Measurements from ENCODE around the gene CCL8. TPM values are rescaled to one million over a fixed set of nuclear protein-coding genes. Genes with fewer than 3 reads are reported as not detected.
"Not testable (repeated sequence)": the region's sequence is repeated elsewhere in the genome, so short reads cannot be mapped to it uniquely, and the experiment has no call there.

Gene CCL8
- total RNA-seq, 2 donors from 2014 or later, result not detected

GRCh38 chr17:34302636-34303035 is 16.6 kb upstream of the CCL8 start:
- DNase-seq (no peak), ATAC-seq (no peak)
- H3K4me3 Mint-ChIP-seq, result no peak overlapping the region
- no peak overlapping the region for H3K27ac Mint-ChIP-seq
- peaks cover 57% of the 10 kb centered on the region for H3K27me3 Mint-ChIP-seq
- no peaks in the 10 kb centered on the region for H3K4me1 Mint-ChIP-seq
- H3K36me3 Mint-ChIP-seq (ENCODE audit: low read depth), result peaks cover 4% of the 10 kb centered on the region
- peaks cover 4% of the 10 kb centered on the region for H3K9me3 ChIP-seq (ENCODE audit: control insufficient read depth, low read length, poor library complexity, severe bottlenecking)

- Mint-ChIP-seq H3K36me3 (ENCODE audit: low read depth) (peaks cover 4% of the 10 kb centered on the region), H3K27ac (no peak overlapping the region), H3K4me3 (no peak overlapping the region), H3K27me3 (peaks cover 58% of the 10 kb centered on the region), H3K4me1 (no peaks in the 10 kb centered on the region)
- H3K9me3 ChIP-seq (ENCODE audit: control insufficient read depth, low read length, poor library complexity, severe bottlenecking), result peaks cover under 1% of the 10 kb centered on the region
- ATAC-seq (no peak), DNase-seq (no peak)
Observed at GRCh38 chr17:34303606-34304005, 15.6 kb upstream of the CCL8 start.

- peaks cover 43% of the 10 kb centered on the region for H3K27me3 Mint-ChIP-seq
- H3K4me1 Mint-ChIP-seq, result no peaks in the 10 kb centered on the region
- H3K4me3 Mint-ChIP-seq, result no peak overlapping the region
- no peak overlapping the region for H3K27ac Mint-ChIP-seq
- H3K9me3 ChIP-seq (ENCODE audit: control insufficient read depth, low read length, poor library complexity, severe bottlenecking), result no peaks in the 10 kb centered on the region
- DNase-seq, result no peak
- ATAC-seq, result no peak
- H3K36me3 Mint-ChIP-seq (ENCODE audit: low read depth), result peaks cover 4% of the 10 kb centered on the region
Observed at GRCh38 chr17:34305061-34305460, 14.2 kb upstream of the CCL8 start.

GRCh38 chr17:34305606-34306005 is 13.6 kb upstream of the CCL8 start:
- H3K27me3 Mint-ChIP-seq, result peaks cover 41% of the 10 kb centered on the region
- no peak overlapping the region for H3K27ac Mint-ChIP-seq
- H3K4me1 Mint-ChIP-seq, result no peaks in the 10 kb centered on the region
- DNase-seq (no peak), ATAC-seq (no peak)
- no peaks in the 10 kb centered on the region for H3K9me3 ChIP-seq (ENCODE audit: control insufficient read depth, low read length, poor library complexity, severe bottlenecking)
- peaks cover 4% of the 10 kb centered on the region for H3K36me3 Mint-ChIP-seq (ENCODE audit: low read depth)
- no peak overlapping the region for H3K4me3 Mint-ChIP-seq

- Mint-ChIP-seq H3K27ac (no peak overlapping the region), H3K4me3 (no peak overlapping the region), H3K27me3 (peaks cover 41% of the 10 kb centered on the region), H3K36me3 (ENCODE audit: low read depth) (peaks cover 4% of the 10 kb centered on the region), H3K4me1 (no peaks in the 10 kb centered on the region)
- ATAC-seq, result no peak
- no peak for DNase-seq
- H3K9me3 ChIP-seq (ENCODE audit: control insufficient read depth, low read length, poor library complexity, severe bottlenecking), result no peaks in the 10 kb centered on the region
Observed at GRCh38 chr17:34306466-34306865, 12.8 kb upstream of the CCL8 start.

GRCh38 chr17:34307110-34307509 is 12.1 kb upstream of the CCL8 start:
- Mint-ChIP-seq H3K4me1 (no peaks in the 10 kb centered on the region), H3K27ac (no peak overlapping the region), H3K27me3 (peaks cover 37% of the 10 kb centered on the region), H3K4me3 (no peak overlapping the region), H3K36me3 (ENCODE audit: low read depth) (no peaks in the 10 kb centered on the region)
- ATAC-seq, result no peak
- DNase-seq, result no peak
- H3K9me3 ChIP-seq (ENCODE audit: control insufficient read depth, low read length, poor library complexity, severe bottlenecking), result no peaks in the 10 kb centered on the region

GRCh38 chr17:34308371-34308770 is 10.9 kb upstream of the CCL8 start:
- no peak for DNase-seq
- no peaks in the 10 kb centered on the region for H3K9me3 ChIP-seq (ENCODE audit: control insufficient read depth, low read length, poor library complexity, severe bottlenecking)
- Mint-ChIP-seq H3K27ac (no peak overlapping the region), H3K36me3 (ENCODE audit: low read depth) (no peaks in the 10 kb centered on the region), H3K4me1 (no peaks in the 10 kb centered on the region), H3K4me3 (no peak overlapping the region), H3K27me3 (peaks cover 48% of the 10 kb centered on the region)
- ATAC-seq, result no peak

- Mint-ChIP-seq H3K4me3 (no peak overlapping the region), H3K27me3 (peaks cover 56% of the 10 kb centered on the region)
- no peak for ATAC-seq
Observed at GRCh38 chr17:34311291-34311690, 7.9 kb upstream of the CCL8 start.

GRCh38 chr17:34312080-34312479 is 7.2 kb upstream of the CCL8 start:
- ATAC-seq, result no peak
- Mint-ChIP-seq H3K36me3 (ENCODE audit: low read depth) (no peaks in the 10 kb centered on the region), H3K27me3 (peaks cover 58% of the 10 kb centered on the region), H3K4me1 (no peaks in the 10 kb centered on the region), H3K27ac (no peak overlapping the region), H3K4me3 (no peak overlapping the region)
- DNase-seq, result no peak
- H3K9me3 ChIP-seq (ENCODE audit: control insufficient read depth, low read length, poor library complexity, severe bottlenecking), result no peaks in the 10 kb centered on the region

More at GRCh38 chr17:34311291-34311690, 7.9 kb upstream of the CCL8 start:
- no peaks in the 10 kb centered on the region for H3K9me3 ChIP-seq (ENCODE audit: control insufficient read depth, low read length, poor library complexity, severe bottlenecking)
- Mint-ChIP-seq H3K36me3 (ENCODE audit: low read depth) (no peaks in the 10 kb centered on the region), H3K27ac (no peak overlapping the region), H3K4me1 (no peaks in the 10 kb centered on the region)
- no peak for DNase-seq

- no peak overlapping the region for H3K27ac Mint-ChIP-seq
- H3K27me3 Mint-ChIP-seq, result peaks cover 54% of the 10 kb centered on the region
- no peaks in the 10 kb centered on the region for H3K36me3 Mint-ChIP-seq (ENCODE audit: low read depth)
- no peak overlapping the region for H3K4me3 Mint-ChIP-seq
- no peaks in the 10 kb centered on the region for H3K9me3 ChIP-seq (ENCODE audit: control insufficient read depth, low read length, poor library complexity, severe bottlenecking)
- H3K4me1 Mint-ChIP-seq, result no peaks in the 10 kb centered on the region
- ATAC-seq (no peak), DNase-seq (no peak)
Observed at GRCh38 chr17:34313164-34313563, 6.1 kb upstream of the CCL8 start.

- no peaks in the 10 kb centered on the region for H3K4me1 Mint-ChIP-seq
- H3K27me3 Mint-ChIP-seq, result peaks cover 56% of the 10 kb centered on the region
- no peak overlapping the region for H3K27ac Mint-ChIP-seq
- DNase-seq (no peak), ATAC-seq (no peak)
- H3K4me3 Mint-ChIP-seq, result no peak overlapping the region
- no peaks in the 10 kb centered on the region for H3K36me3 Mint-ChIP-seq (ENCODE audit: low read depth)
- no peaks in the 10 kb centered on the region for H3K9me3 ChIP-seq (ENCODE audit: control insufficient read depth, low read length, poor library complexity, severe bottlenecking)
Observed at GRCh38 chr17:34314279-34314678, 5.0 kb upstream of the CCL8 start.

- DNase-seq, result no peak
- no peaks in the 10 kb centered on the region for H3K4me1 Mint-ChIP-seq
- no peak overlapping the region for H3K27ac Mint-ChIP-seq
- H3K36me3 Mint-ChIP-seq (ENCODE audit: low read depth), result no peaks in the 10 kb centered on the region
- H3K9me3 ChIP-seq (ENCODE audit: control insufficient read depth, low read length, poor library complexity, severe bottlenecking), result no peaks in the 10 kb centered on the region
- H3K4me3 Mint-ChIP-seq, result no peak overlapping the region
- peaks cover 45% of the 10 kb centered on the region for H3K27me3 Mint-ChIP-seq
- ATAC-seq, result no peak
Observed at GRCh38 chr17:34318474-34318873, 761 bp upstream of the CCL8 start.

- no peak overlapping the region for H3K4me3 Mint-ChIP-seq
- DNase-seq, result no peak
- H3K4me1 Mint-ChIP-seq, result no peaks in the 10 kb centered on the region
- H3K36me3 Mint-ChIP-seq (ENCODE audit: low read depth), result no peaks in the 10 kb centered on the region
- H3K27ac Mint-ChIP-seq, result no peak overlapping the region
- H3K27me3 Mint-ChIP-seq, result peaks cover 28% of the 10 kb centered on the region
- H3K9me3 ChIP-seq (ENCODE audit: control insufficient read depth, low read length, poor library complexity, severe bottlenecking), result no peaks in the 10 kb centered on the region
- ATAC-seq, result no peak
Observed at GRCh38 chr17:34321964-34322363, 2.7 kb downstream of the CCL8 start.

GRCh38 chr17:34327580-34327979 is 8.3 kb downstream of the CCL8 start:
- DNase-seq; ATAC-seq; H3K27ac Mint-ChIP-seq; H3K9me3 ChIP-seq (ENCODE audit: control insufficient read depth, low read length, poor library complexity, severe bottlenecking); H3K36me3 Mint-ChIP-seq (ENCODE audit: low read depth); H3K4me3 Mint-ChIP-seq; H3K4me1 Mint-ChIP-seq: not testable (repeated sequence)
- peaks cover 37% of the 10 kb centered on the region for H3K27me3 Mint-ChIP-seq

Data from T-helper 17 cell (primary cell).